NCI-H1048 (cell line): Measurements from ENCODE around the gene AP1B1.

Experiments used
- DNase-seq: peaks from one replicate; lab custom pipeline; 2025; lab: John Stamatoyannopoulos, UW

AP1B1 gene

GRCh38 chr22:29313126-29313575 lies 75.2 kb downstream of the AP1B1 start:
- DNase-seq = no peak

DNA sequence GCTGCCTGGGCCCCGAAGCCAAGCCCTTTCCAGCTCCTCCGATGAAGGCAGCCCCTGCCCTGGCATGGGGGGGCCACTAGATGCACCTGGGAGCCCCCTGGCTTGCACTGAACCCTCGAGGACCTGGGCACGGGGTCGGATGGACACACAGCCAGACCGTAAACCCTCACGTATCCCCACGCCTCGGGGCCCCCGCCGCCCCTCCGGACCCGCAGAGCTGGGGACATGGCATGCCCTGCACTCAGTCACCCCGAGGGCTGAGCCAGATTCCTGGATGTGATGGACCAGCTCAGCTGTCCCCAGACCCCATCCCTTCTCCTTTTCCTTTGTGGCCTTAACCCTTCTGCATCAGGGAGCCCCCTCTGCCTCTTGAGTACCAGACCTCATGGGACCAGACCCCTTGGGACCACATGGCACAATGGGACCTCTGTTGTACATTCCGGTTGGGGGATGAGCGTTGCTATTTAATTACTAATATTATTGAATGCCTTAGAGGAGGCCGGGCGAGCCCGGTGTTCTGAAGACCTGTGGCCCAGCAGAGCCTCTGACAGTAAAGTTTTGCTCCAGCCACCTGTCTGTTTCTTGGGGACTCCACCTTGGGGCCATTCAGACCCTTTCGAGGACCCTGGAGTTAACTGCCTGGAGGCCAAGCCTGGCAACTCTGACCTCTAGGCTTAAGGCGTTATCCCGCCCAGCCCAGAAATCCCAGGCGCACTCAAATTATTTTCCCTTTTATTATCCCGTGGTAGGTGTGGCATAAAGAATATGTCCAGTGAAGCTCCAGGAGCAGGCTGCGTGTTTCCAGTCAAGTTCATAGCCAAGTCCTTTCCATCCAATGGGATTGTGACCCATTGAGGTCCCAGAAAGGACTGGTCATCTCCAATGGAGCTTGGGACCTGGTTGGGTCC lies 75.9 kb downstream of the AP1B1 start:
- DNase-seq = no peak

- DNase-seq = no peak
These were observed 76.7 kb downstream of the AP1B1 start for GRCh38 chr22:29311464-29312217.

DNA sequence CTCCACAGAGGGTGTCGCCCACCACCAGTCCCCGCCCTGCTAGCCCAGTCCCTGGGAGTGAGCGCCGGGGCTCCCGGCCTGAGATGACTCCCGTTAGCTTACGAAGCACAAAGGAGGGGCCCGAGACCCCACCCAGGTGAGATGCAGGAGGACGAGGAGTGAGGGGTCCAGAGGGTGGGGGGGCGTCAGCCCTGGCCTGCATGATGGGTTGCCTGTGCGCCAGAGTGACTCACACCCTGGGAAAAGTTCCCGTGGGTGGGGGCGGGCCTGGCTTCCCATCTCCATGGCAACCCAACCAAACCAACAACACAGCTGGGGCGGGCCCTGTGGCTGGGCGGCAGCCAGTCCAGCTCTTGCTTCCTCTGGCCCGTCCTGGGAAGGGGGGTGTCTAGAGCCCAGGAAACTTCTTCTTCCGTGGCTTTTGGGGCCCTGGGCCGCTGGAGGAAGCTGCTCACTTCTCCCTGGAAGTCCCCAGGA lies 77.5 kb downstream of the AP1B1 start:
- peak; percentile 68 for DNase-seq

GRCh38 chr22:29310065-29310862 lies 78.1 kb downstream of the AP1B1 start:
- no peak for DNase-seq

DNA sequence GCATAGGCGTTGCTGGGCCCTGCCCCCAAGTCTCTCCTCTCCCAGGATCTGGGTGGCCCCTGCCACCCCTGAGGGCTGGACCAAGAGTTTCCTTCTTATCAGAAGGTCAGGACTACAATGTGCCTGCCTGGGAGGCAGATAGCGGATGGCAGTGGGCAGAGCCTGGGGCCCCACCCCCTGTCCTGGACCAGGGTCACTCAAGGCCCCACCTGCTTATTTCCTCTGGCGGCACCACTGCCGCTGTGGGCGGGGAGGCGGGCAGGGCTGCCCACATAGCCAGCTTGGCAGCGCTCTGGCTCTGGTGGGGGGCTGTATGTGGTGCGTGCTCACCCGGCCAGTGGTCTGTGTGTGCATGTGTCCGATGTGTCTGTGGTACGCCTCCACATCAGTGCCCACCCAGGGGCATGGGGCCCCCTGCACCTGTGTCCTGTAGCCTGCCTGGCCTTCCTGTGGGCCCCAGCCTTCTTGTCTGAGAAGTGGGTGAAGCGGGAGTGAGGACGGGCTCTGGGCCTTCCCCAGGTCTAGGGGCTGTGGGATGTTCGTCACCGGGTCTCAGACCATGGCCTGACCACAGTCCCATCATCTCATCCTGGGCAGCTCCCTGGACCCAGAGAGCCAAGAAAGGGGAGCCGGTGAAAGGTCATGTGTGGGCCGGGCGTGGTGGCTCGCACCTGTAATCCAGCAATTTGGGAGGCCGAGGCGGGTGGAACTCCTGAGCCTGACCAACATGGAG lies 78.9 kb downstream of the AP1B1 start:
- DNase-seq = no peak

GRCh38 chr22:29308791-29309262 lies 79.5 kb downstream of the AP1B1 start:
- no peak for DNase-seq

DNA sequence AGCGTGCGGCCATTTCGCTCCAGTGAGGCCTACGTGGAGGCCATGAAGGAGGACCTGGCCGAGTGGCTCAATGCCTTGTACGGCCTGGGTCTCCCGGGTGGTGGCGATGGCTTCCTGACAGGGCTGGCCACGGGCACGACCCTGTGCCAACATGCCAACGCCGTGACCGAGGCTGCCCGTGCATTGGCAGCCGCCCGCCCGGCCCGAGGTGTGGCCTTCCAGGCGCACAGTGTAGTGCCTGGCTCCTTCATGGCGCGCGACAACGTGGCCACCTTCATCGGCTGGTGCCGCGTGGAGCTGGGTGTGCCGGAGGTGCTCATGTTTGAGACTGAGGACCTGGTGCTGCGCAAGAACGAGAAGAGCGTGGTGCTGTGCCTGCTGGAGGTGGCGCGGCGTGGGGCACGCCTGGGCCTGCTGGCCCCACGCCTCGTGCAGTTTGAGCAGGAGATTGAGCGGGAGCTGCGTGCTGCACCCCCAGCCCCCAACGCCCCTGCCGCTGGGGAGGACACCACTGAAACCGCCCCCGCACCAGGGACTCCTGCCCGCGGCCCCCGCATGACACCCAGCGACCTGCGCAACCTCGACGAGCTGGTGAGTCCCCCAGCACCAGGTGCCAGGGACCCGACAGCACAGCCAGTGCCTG lies 80.1 kb downstream of the AP1B1 start:
- no peak for DNase-seq

GRCh38 chr22:29307596-29308147 lies 80.7 kb downstream of the AP1B1 start:
- DNase-seq = no peak

DNA sequence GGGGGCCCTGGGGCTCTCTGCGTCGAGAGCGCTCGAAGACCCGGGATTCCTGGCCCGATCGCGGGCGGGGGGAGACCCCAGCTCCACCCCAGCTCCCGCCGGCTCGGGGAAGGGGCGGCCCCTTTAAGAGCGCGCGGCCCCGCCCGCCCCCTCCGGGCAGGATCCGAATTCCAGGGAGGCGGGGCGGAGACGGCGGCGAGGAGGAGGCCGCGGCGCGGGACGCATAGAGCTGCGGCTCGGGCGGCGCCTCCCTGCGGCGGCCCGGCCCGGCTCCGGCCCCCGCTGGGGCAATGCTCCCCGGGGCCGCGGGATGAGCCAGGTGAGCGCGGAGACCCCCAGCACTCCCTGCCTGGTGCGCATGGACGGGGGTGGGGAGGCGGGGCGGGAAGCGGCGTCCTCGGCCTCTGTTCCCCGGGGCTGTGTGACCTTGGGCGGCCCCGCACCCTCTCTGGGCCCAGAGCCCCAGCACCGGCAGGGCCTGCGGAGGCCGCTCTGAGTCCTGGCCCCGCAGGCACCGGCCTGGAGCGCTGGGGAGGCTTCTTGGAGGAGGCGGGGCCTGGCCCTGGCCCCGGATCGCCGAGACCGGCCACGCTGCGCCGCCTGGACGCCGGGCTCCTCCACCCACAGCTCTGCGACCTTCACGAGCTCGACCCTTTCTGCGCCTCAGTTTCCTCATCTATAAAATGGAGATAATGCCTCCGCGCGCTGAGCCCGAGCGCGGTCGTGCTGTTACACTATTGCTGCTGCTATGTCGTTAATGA lies 81.4 kb downstream of the AP1B1 start:
- peak; percentile 34 for DNase-seq

- DNase-seq = no peak
These were observed 82.1 kb downstream of the AP1B1 start, which contains the start of gene GAS2L1 for GRCh38 chr22:29306175-29306834. GAS2L1 (plus strand) TSS chr22:29306650; CDS start chr22:29308106, 1,456 bp downstream.

DNA sequence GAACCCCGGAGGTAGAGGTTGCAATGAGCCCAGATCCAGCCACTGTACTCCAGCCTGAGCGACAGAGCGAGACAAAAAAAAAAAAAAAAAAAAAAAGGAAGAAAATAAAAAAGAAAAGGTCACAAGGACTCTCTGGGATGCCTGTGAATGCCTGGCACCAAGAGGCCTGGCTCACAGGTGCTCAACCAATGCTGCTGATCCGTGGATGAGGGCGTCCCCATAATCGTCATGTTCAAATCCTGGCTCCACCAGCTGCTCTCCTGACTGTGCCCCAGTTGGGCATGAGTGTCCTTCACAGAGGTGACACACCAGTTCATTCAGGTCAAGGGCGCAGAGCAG lies 82.6 kb downstream of the AP1B1 start:
- no peak for DNase-seq

DNA sequence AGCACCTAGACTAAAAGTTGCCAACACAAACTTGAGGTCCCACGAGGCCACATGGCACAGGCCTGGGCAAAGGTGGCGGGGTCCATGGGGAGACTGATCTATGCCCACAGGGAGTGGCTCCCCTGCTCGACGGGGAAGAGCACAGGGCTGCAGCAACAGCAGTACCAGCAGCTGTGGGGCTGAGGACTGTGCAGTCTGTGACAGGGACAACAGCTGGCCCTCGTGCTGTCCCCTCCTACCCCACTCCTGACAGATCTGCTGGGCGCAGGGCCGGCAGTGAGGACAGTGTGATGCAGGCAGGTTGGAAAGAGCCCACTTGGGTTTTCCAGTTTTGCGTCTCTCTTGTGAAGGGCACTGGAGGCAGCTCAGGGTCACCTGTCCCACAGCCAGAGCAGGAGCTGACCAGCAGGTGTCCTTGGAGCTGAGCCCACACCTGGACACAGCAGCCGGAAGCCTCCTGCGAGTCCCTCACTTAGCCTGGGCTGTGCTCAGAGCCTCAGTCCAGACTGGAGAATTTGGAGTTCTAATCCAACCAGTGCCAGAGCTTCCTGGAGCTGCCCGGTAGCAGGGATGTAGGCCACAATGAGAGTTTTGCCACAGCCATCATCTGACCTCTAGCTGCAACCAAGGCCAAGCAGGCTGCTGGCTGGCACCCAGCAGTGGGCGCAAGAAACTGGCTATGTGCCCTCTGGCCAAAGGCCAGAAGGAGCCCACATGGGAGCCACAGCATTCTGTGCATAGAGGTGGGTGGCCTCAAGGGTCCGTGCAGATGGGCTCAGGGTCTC lies 85.5 kb downstream of the AP1B1 start:
- DNase-seq = no peak

DNA sequence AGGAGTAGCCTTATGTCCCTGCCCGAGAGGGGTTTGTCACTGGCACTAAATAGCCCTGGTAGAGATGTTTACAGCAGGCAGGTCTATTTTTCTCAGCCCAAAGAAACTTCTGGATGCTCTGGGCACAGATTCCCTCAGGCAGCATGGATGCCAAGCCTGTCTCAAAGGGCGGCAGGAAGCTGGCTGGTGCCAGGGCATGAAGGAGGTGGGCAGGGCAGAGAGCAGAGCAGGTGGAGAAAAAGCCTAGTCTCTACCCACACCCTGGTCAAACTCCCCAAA lies 86.0 kb downstream of the AP1B1 start:
- no peak for DNase-seq

GRCh38 chr22:29301716-29302401 lies 86.5 kb downstream of the AP1B1 start:
- DNase-seq = no peak

- no peak for DNase-seq
These were observed 87.4 kb downstream of the AP1B1 start for GRCh38 chr22:29300807-29301601.

- DNase-seq = no peak
These were observed 87.9 kb downstream of the AP1B1 start for GRCh38 chr22:29300467-29300806.
